Esophagus muscularis mucosa (tissue), 2 donors: ENCODE data around the gene SANBR.
"Not testable (repeated sequence)": the region's sequence is repeated elsewhere in the genome, so short reads cannot be mapped to it uniquely, and the experiment has no call there.

Experiments
- POLR2A ChIP-seq: fragments of 450-650 bp; IDR thresholded peaks from one replicate; pipeline ENCODE4 v1.6.1; 2017; ENCODE audit warnings: antibody characterized with exemption, moderate library complexity, mild to moderate bottlenecking, low read depth
- POLR2AphosphoS5 ChIP-seq, 2 donors: sonication (generic); formaldehyde crosslinking; IDR thresholded peaks; one replicate each; pipeline ENCODE4 v1.6.1; 2017; ENCODE audit warnings: antibody characterized with exemption in 2 of 2

DNA sequence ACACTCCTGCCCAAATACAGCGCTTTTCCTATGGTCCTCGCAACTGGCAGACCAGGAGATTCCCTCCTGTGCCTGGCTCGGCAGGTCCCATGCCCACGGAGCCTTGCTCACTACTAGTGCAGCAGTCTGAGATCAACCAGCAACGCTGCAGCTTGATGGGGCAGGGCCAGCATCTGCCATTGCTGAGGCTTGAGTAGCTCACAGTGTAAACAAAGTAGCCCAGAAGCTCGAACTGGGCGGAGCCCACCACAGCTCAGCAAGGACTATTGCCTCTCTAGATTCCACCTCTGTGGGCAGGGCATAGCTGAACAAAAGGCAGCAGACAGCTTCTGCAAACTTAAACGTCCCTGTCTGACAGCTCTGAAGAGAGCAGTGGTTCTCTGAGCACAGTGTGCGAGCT is 31.1 kb upstream of the SANBR start:
- TF ChIP-seq POLR2A; POLR2AphosphoS5 (IDR thresholded peaks at IDR 0.05): not testable (repeated sequence)
